Measurements from ENCODE around the gene BIRC3. TPM values are rescaled to one million over a fixed set of nuclear protein-coding genes. Genes with fewer than 3 reads are reported as not detected.

BIRC3 gene
- total RNA-seq, 3 donors from 2014 or later, result 26.1 to 116 (median 45.4) TPM

- TF ChIP-seq CTCF (IDR thresholded peaks at IDR 0.05), result no peak
- Histone ChIP-seq H3K9me3 (no peaks in the 10 kb centered on the region), H3K4me1 (ENCODE audit: low read depth) (no peaks in the 10 kb centered on the region), H3K36me3 (ENCODE audit: low read depth) (peaks cover 6% of the 10 kb centered on the region), H3K4me3 (no peak overlapping the region)
- DNase-seq (no peak), ATAC-seq (no peak)
- intact Hi-C loops (cut with DNase I, micrococcal nuclease), result no loop called here
These were observed 61.5 kb downstream of the BIRC3 start for GRCh38 chr11:102378818-102379217.

- intact Hi-C loops (cut with DNase I, micrococcal nuclease), result loop anchor here in 1 of 2 donors (10.0 kb wide), 1 partner anchor 112 kb away; no protein-coding TSS in a partner anchor
- Histone ChIP-seq H3K4me3 (no peak overlapping the region), H3K36me3 (ENCODE audit: low read depth) (peaks cover 6% of the 10 kb centered on the region), H3K9me3 (no peaks in the 10 kb centered on the region), H3K4me1 (ENCODE audit: low read depth) (no peaks in the 10 kb centered on the region)
- no peak for TF ChIP-seq CTCF (IDR thresholded peaks at IDR 0.05)
- no peak for DNase-seq
- no peak for ATAC-seq
These were observed 65.1 kb downstream of the BIRC3 start for GRCh38 chr11:102382384-102382783.

- no peak for TF ChIP-seq CTCF (IDR thresholded peaks at IDR 0.05)
- intact Hi-C loops (cut with DNase I, micrococcal nuclease), result loop anchor here in 1 of 2 donors (10.0 kb wide), 1 partner anchor 111 kb away; no protein-coding TSS in a partner anchor
- Histone ChIP-seq H3K9me3 (no peaks in the 10 kb centered on the region), H3K4me3 (no peak overlapping the region), H3K4me1 (ENCODE audit: low read depth) (no peaks in the 10 kb centered on the region), H3K36me3 (ENCODE audit: low read depth) (no peaks in the 10 kb centered on the region)
- ATAC-seq (no peak), DNase-seq (no peak)
These were observed 66.6 kb downstream of the BIRC3 start for GRCh38 chr11:102383839-102384238.

GRCh38 chr11:102384419-102385079 is 67.3 kb downstream of the BIRC3 start:
- intact Hi-C loops (cut with DNase I, micrococcal nuclease), result loop anchor here in 1 of 2 donors (10.0 kb wide), 1 partner anchor 110 kb away; no protein-coding TSS in a partner anchor
- no peak for ATAC-seq
- no peaks in the 10 kb centered on the region for H3K36me3 ChIP-seq (ENCODE audit: low read depth)

More at GRCh38 chr11:102384419-102385079, 67.3 kb downstream of the BIRC3 start:
- no peak for DNase-seq
- Histone ChIP-seq H3K4me3 (no peak overlapping the region), H3K9me3 (no peaks in the 10 kb centered on the region), H3K4me1 (ENCODE audit: low read depth) (no peaks in the 10 kb centered on the region)
- TF ChIP-seq CTCF (IDR thresholded peaks at IDR 0.05), result no peak

Data from mucosa of descending colon (tissue), 3 donors.